OCI-LY7 (cell line): ENCODE results near the gene DCAF4.

ENCODE experiments used
- CTCF ChIP-seq: fragments of 200-600 bp; sonication (generic); conservative IDR thresholded peaks from 2 replicates; pipeline ENCODE4 v1.5.1; 2014; ENCODE audit warnings: mild to moderate bottlenecking, antibody characterized with exemption, low read length, moderate library complexity, mixed read lengths
- EZH2phosphoT487 ChIP-seq: fragments of 200-600 bp; sonication (generic); IDR thresholded peaks from 2 replicates; pipeline ENCODE4 v1.6.1; 2018; ENCODE audit warnings: low read depth, borderline replicate concordance, mild to moderate bottlenecking, mixed run types, antibody characterized with exemption, low read length, moderate library complexity, mixed read lengths

GRCh38 chr14:72921396-72921795, 4.9 kb upstream of the DCAF4 start:
- TF ChIP-seq CTCF (no peak), EZH2phosphoT487 (no peak)
